Measurements from ENCODE around the gene MAP1B.

Gene MAP1B

DNA sequence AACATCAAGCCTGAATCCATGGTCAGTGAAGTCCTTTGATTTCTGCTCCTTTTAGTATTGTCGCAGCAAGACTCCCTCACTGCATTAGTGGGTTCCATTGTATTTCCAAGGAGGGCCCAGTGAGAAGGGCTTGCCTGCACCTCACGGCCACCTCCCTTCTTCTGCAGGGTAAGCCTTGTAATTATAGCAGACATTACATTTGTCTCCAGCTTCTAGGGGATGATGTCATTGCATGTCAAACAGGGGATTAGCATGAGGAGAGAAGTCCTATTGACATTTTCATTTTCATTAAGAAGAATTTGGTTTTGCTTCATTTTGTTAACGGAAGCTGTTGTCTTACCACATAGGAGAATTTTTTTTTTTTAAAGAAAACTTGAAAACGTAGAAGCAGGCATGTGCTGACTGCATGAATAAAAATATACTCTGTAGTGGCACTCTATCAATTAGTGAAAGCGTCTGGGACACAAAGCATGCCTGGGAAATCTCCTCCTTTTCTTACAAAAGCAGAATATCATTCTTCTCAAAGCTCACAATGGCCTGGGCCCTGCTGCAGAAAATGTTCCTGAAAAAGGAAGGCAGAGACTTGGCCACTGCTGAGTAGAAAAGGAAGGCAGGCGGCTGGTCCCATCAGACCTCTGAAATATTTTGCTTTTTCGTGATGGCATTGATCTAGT lies 27.1 kb downstream of the MAP1B start:
- no peak for DNase-seq

DNA sequence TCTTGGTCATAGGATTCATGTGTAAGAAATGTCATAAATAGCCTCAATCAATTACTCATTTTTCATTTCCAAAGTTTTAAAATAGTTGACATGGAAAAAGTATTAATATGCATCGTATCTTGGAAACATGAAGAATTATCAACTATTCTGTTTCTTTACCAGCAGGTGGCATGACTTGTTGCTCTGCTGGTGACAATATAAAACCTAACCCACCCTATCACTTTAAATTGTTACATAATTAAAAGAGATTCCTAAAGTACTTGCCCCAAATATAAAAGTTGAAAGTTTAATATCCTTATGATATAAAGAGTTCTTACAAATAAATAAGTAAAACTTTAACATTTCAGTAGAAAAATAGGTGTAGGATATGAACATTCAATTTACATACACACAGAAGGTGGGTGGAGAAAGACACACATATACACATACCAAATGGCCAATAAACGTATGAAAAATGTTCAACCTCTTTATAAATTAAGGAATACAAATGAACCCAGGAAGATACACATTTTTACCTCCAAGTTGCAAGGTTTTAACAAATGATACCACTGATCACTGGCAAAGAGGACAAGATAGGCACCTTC lies 30.6 kb downstream of the MAP1B start:
- DNase-seq = peak in 1 of 2 donors; percentile 46

DNA sequence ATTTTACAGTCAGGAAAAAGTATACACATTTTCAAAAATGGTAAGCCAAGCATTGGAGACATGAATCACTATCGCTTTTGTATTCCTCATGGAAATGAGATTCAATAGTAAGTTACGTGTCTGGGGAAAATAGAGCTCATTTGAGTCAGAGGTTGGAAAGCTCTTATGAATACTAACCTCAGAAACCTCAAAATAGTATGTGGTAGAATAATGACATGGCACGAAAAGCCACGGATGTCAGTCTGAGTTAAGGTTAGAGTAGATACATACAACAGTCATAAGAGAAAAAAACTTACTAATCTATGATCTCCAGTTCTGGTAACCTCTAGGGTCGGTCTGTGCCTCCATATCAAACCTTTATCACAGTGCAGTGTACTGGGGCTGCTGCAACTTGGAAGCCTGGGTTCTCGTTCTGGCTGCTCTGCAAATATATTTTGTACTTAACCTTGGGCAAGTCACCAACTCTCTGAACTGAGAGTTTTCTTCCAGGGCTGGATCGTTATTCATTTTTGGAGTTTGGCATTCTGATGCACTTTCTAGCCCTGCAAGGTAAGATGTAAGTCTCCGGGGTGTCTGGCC lies 31.8 kb downstream of the MAP1B start:
- DNase-seq = no peak

DNA sequence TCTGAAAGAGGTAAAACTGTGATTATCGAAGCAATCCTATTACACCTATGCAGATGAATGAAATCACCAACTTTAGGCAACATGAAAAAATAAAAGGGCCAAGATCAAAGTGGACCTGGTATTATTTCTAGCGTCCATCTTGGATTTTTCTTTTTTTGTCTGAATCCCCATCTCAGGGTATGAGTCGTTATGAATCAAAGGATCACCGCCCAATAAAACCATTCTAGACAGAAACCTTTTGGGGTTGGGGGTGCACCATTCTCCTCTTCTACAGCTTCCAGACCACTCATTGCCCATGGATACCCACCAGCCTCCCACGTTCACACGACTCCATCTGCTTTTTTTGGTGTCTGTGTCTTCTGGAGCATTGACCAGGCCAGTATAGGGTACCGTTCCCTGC lies 33.4 kb downstream of the MAP1B start:
- no peak for DNase-seq

DNA sequence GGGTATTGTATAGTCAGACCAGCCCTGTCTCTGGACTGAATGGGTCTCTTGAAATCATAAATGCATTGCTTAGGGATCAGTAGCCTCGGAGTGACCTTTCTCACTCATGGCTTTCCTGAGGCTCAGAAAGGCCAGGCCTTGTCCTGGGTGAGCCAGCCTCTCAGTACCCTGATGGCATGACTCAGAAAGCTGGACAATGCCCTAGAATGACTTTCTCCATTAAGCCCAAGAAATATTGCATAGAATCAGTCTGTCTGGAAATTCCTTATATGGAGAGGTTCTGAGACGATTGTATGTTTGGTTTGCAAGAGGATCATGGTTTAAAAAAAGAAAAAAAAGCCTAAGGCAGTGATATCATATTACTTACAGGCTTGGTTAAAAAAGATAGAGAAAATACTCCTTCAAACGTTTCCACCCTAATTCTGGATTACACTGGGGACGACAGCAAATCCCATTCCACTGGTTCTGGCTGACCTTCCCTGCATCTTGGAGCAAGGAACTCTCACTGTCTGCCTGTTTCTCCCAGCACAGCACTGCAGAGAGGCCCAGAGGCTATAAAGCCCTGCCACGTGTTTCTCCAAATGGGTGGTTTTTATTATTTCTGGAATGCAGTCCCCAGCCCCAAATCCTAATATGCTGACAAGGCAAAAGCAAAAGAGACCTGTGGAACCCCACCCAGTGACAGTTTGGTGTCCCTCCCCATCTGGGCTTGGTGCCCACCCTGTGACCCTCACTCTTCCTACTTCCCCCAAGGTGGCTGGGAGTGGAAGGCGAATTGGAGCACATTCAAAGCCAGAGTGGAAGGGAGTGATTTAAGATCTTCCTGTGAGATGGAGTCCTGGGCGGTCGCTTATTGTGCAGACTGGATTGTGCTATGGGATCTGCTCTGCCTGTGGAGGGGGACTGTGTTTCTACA lies 34.4 kb downstream of the MAP1B start:
- DNase-seq = no peak

DNA sequence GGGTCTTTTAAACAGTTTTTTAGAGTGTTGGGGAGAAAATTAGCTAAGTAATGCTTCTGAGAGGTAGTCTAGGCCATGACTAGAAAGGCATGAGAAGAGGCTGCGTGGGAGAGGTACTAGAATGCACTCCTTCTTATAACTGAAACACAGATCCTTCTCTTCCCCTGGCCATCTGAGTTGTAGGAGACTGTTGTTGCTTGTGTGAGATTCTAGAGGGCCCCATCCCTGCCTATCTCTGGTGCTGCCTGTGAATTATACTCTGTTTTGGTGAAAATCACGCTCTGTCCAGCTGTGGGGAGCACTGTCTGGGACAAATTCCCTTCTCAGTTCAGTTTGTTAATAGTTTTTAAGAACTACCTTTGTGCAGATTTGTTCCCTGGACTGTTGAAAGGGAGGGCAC lies 37.5 kb downstream of the MAP1B start:
- DNase-seq = no peak

DNA sequence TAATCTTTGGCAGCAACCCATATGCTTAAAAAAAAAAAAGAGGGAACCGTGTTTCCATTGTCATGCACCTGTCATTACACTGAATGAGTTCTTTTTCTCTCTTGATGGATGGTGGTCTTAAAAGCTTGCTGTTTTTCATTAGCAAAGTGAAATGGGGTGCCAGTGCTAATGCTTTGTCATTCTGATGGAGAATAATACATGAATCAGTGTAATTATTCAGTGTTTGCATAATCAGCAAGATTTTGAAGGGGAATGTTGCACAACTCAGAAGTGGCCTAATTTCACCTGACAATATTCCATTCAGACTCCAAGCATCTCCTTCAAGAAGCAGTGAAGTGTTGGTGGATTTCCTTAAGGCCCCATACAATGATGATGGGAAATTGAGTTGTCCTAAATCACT lies 38.1 kb downstream of the MAP1B start:
- DNase-seq = no peak

DNA sequence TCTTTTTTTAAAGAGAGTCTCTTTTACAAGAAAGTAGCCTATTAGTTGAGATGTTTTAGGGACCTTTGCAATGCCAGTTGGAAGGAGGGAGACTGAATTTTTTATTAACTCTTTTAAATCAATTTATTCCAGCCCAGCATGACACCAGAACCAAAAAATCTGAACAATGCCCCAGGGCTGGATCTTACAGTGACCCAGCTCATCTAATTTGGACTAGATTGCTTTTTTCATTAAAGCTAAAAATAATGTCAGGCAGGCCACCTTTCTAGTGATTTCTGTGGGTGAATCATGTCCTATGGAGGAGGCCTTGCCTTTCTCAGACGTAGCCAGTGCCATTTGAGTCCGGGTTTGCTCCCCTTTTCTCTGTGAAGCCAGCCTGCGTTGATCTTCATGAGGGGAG lies 38.8 kb downstream of the MAP1B start:
- no peak for DNase-seq

DNA sequence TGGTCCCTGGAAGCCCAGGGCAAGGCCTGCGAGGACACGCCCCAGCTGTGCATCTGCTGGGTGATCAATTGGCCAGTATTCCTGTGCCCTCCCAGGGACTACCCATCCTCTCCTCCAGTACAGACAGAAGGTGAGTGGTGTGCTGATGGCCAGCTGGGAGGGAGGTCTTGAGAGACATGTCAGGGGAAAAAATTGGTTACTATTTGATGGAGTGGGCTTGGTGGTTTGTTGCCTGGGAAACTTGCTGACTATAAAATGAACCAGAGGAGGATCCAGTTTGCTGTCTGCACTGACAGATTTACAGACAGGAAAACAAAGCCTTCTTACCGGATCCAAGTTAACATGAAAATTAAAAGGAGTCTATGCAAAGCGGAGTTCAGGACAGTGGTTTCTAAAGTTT lies 40.3 kb downstream of the MAP1B start:
- no peak for DNase-seq

DNA sequence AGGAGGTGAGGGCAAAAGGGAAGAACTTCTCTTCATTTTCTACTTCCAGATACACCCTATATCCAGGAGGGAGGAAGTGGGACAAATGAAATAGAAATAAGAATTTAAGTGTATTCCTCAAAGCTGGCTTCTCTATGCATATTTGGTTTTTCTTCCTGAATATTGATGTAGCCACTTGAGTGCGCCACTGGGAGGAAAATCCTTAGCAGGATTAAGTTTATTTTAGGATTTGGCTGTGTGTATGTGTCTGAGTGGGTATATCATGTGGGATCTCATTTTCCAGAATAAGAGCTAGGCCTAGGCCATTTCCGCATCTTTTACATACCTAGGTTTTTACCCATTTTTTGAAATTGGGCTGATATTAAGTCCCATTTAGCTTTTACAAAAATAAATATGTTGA lies 42.5 kb downstream of the MAP1B start:
- no peak for DNase-seq

DNA sequence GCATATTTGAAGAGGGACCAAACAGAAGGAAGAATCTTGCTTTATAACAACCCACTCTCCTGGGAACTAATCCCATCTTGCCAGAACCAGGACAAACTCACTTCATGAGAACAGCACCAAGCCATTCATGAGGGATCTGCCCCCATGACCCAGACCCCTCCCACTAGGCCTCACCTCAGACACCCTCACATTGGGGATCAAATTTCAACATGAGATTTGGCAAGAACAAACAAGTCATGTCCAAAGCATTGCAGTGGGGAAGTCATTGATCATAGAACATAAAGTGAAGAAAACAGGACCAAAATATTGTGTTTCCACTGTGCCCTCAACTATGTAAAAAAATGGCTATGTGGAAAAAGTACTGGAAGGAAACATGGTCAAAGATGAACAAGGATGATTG lies 43.9 kb downstream of the MAP1B start:
- DNase-seq = no peak

DNA sequence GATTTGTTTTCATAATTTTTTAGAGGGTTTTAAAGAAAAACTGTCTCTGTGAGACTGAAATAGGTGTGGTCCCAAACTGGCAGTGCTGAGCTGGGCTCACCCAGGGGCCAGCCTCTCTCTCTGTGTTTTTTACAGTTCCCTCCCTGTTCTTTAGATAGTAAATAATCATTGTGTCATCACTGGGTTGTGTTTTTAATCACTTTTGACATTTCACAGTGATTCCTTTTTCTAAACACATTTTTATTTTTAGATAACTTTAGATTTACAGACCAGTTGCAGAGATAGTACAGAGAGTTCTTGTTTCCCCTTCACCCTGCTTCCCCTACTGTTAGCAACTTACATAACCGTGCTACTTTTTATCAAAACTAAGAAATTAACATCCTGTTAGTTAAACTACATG lies 44.4 kb downstream of the MAP1B start:
- DNase-seq = no peak

DNA sequence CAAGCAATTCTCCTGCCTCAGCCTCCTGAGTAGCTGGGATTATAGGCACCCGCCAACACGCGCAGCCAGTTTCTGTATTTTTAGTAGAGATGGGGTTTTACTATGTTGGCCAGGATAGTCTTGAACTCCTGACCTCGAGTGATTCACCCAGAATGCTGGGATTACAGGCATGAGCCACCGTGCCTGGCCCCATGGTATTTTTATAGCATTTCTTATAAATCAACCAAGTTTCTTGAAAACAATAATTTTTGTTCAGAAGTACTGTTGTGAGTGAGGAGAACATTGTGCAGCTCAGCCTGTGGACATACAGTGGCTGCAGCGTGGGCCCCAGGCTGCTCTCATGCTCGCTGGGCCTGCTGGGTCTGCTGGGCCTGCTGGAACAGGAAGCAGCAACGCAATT lies 45.3 kb downstream of the MAP1B start:
- DNase-seq = no peak

DNA sequence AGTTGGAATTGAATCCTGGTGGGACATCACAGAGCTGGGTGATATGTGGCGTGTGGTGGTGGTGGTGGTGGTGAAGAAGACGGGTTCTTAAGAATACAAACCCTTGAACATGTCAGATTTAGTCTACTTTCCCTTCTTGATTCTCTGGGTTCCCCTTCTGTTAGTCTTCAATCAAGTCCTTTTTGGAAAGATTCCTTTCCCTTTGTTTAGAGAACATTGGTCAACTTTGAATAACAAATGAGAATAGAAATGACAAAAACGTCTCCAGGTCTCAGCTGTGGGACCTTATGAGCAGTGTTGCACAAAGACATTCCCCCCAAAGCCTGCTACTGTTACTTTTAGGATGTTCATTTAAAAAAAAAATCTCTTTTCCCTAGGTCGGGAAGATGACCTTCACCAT lies 46.3 kb downstream of the MAP1B start:
- no peak for DNase-seq

DNA sequence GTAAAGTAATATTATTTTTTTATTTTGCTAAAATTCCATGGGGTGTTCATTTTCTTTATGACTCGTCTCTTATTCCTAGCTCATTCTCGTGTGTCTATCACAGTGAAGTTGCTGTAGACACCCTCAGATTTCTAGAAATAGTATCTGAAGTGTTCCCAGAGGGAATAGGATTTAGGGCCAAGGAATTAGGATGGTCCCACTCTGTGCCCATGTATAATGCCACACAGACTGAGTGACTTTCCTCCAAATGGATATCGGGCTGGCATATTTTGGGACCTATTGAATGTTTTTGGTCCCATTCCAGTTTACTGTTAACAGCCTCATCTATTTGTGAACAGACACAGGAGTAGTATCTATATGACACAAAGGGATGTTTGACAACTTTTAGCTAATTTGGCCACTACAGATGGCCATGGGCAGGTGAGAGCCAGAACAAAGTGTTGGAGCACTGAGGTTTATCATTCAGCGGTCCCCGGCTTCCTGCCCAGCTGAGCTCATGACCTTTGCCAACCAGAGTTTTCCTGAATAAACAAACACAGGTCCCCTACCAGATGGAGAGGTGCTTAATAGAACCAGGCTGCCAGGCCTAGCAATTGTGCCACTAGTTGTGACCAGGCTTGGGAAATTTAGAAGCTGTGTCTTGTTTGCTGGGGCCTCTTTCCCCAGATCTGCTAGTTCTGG lies 46.9 kb downstream of the MAP1B start:
- no peak for DNase-seq

DNA sequence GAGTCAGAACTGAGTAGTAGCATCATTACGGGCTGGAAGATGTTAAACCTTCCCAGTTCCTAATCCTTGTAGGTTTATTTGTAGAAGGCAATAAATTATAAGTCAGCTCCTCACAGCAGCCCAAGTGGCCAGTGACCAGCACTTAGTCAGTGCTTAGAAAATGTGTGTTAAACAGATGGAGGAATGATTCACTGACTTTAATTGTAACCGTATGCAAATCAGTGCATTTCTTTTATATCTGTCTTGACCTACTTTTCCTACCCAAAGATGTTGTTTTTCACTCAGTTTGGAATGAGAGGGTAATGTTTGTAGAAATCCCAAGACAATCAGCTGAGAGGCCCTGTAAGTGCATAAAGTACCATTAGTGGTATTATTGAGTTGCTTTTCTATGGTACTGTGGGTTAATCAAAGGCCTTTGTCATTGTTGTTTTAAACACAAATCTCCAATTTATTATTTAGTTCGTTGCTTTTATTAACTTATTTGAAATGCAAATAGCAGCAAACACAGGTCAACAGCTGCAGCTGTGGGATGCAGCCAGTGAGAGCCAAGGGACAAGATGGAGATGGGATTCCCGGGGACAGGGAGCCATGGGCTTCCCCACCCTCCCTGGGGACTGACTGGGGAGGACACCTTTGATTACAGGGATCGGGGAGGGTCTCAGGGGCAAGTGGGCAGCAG lies 49.8 kb downstream of the MAP1B start:
- no peak for DNase-seq

DNA sequence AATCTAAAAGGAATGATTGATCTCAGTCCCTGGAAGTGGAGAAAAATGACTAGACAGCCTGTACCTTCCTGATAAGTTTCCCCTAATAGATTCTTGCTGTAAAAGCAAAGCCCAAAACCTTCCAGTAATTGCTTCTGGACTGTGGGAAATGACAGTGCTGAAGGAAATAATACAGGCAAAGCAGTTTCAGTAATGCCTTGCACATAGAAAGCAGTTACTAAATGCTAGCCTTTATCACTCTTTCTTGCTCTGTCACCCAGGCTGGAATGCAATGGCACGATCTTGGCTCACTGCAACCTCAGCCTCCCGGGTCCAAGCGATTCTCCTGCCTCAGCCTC lies 50.3 kb downstream of the MAP1B start:
- no peak for DNase-seq

DNA sequence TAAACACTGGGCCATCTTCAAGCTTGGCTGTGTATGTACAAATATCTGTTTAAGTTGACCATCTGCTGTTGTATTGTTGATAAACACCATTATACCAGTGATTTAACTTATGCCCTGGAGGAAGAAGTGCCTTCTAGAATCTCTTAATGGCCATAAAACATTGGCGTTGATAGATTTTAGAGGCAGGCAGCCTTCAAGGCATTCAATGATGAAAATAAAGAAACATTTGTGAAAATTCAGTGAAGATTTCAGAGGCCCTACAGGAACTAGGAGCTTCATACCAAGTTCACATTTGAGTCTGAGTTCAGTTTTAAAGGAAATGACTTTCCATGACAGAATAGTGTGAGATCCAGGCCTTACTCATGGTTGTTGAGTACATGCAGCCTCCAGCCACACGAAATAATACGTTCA lies 52.2 kb downstream of the MAP1B start:
- DNase-seq = no peak

DNA sequence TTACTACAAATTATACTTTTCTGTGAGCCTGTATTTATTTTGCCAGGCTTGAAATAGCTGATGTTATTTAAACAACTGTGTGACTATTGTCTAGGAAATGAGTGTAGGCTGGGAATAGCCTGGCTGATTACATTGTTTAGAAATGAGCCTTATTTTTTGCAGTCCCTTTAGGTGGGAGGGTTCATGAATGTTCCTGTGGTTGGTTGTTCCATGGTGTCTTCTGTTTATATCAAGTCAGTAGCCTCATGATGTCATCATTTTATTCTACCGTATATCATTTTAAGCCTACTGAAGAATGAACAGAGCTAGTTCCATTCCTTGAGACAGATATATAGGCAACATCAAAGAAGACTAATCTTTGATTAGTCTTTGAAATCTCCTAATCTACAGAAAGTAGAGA lies 53.1 kb downstream of the MAP1B start:
- DNase-seq = no peak

DNA sequence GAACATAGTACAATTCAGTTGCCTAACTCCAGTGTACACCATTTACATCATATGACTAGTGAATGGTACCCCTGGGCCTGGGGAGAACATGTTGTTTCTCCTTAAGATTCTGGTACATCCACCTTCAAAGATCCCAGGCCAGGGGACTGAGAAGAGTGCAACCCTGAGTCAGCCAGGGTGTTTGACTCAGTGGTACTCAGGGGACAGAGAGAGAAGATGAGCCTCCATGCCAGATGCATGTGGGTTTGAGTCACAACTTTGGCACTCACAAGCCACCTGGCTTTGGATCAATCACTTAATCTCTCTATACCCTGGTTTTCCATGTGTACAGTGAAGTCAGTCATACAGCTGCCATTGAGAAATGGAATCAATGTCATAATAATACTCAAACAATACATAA lies 53.7 kb downstream of the MAP1B start:
- DNase-seq = no peak

DNA sequence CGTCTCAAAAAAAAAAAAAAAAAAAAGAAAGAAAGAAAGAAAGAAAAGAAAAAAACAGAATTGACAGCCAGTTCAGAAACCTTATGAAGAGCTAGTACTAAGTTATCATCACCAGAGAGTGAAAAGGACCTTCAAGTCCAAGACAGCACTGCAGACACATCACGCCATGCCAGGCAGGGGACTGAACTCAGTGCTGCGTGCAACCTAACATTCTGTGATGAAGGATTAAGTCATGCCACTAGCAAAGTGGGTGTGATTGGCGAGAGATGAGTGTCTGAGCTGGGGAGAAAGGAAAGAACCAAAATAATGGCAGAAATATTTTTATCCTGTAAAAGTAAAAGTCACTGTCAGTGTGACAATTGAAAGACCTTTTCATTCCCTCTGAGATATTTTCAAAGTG lies 54.7 kb downstream of the MAP1B start:
- DNase-seq = no peak

DNA sequence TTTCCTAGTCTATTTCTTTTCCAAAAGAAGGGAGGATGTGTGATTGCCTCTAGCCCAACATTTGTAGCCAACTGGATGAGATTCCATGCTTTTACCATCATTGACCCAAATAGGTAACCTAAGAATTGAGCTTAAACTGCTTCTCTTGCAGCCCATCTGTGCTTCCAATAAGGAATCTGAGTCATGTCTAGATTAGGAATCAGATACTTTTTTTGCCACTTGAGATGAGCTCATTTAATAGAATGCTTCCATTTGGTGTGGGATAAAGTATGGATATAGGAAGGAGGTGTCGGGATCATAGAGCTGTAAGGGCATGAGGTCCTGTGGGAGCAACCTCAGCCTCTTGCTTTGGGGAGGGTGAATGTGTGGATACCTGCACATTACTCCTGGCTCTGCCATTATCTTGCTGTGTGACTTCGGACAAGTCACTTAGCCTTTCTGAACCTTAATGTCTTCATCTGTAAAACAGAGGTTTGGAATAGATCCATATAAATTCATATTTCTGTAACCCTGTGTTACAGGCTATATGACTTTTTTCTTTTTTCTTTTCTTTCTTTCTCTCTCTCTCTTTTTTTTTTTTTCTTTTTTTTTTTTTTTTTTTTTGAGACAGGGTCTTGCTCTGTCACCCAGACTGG lies 56.2 kb downstream of the MAP1B start:
- no peak for DNase-seq
